H1 (cell line): ENCODE measurements around the gene PMFBP1. TPM values are rescaled to one million over a fixed set of nuclear protein-coding genes. Genes with fewer than 3 reads are reported as not detected.

Experiments
- CTBP2 ChIP-seq: IDR thresholded peaks from 2 replicates; pipeline ENCODE4 v1.7.0; 2011; ENCODE audit warnings: borderline replicate concordance, mild to moderate bottlenecking, moderate library complexity, mixed read lengths, low read length; ENCODE audit not compliant: insufficient read depth, insufficient read length
- MAFK ChIP-seq: IDR thresholded peaks from 2 replicates; pipeline ENCODE4 v1.6.1; 2012; ENCODE audit warnings: low read depth, mild to moderate bottlenecking, improper control_type of control experiment, low read length
- PHF8 ChIP-seq: fragments of 200-600 bp; sonication (generic); conservative IDR thresholded peaks from 2 replicates; pipeline ENCODE4 v1.7.1; 2012; ENCODE audit warnings: low read depth, mild to moderate bottlenecking, inconsistent platforms, low read length, moderate library complexity
- RAD21 ChIP-seq, 2 experiments: IDR thresholded peaks in 1 of 2; conservative IDR thresholded peaks in 1 of 2; 2 replicates each; pipeline ENCODE4 v1.6.1; 2011; ENCODE audit warnings: low read depth in 2 of 2, low read length in 2 of 2, improper control_type of control experiment in 1 of 2, inconsistent platforms in 1 of 2, mild to moderate bottlenecking in 1 of 2, moderate library complexity in 1 of 2
- polyA plus RNA-seq, 7 experiments: library from polyadenylated mRNA; depleted of rRNA in 3 of 7; stranded (reverse) in 5 of 7; unstranded in 2 of 7; fragments of >200 nt in 5 of 7; fragments of 200-250 nt in 2 of 7; gene quantifications; 1 replicate in 5 of 7; 2 replicates in 1 of 7; 4 replicates in 1 of 7; pipeline versions ENCODE4 v1.2.1 to v1.2.3, GENCODE V29; 2011 to 2013; ENCODE audit warnings: missing spikeins in 2 of 7, mixed read lengths in 2 of 7
- total RNA-seq: library from RNA; stranded (reverse); fragmentation: NEBNext Ultra II Directional; extraction: Animal tissue kit (Norgen Biotek cat#: 25700); gene quantifications from 2 replicates; pipeline ENCODE4 v1.2.1, GENCODE V29; 2021

The PMFBP1 gene
- total and polyA plus RNA-seq, 2 of the 8 experiments (the other 6 are each of a cell fraction or from before 2014, with no cell fraction given) = 0.32 to 1.6 TPM

DNA sequence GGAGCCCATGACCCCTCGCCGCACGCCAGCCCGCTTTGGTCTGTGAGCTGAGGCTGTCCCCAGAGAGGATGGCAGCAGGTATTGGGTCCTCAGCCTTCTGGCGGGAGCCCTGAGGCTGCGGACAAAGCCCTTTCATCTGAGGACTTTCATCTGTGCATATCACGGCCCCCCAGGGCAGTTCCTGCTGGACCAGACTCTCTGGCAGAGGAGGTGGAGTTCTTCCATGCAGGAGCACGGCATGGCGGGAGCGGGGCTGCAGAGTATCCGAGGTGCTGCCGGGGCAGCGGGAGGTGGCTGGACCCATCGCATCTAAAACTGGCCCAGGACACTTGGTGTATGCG, 59.5 kb downstream of the PMFBP1 start (continued):
- TF ChIP-seq RAD21 (IDR thresholded peaks at IDR 0.05 in 1 of 2, conservative IDR thresholded peaks at IDR 0.05 in 1 of 2; ENCODE audit: low read depth in 2 of 2, low read length in 2 of 2) = no peak
- TF ChIP-seq PHF8 = no peak
- no peak for TF ChIP-seq CTBP2
- no peak for TF ChIP-seq MAFK
